ENCODE measurements around the gene DIAPH2.

The DIAPH2 gene

DNA sequence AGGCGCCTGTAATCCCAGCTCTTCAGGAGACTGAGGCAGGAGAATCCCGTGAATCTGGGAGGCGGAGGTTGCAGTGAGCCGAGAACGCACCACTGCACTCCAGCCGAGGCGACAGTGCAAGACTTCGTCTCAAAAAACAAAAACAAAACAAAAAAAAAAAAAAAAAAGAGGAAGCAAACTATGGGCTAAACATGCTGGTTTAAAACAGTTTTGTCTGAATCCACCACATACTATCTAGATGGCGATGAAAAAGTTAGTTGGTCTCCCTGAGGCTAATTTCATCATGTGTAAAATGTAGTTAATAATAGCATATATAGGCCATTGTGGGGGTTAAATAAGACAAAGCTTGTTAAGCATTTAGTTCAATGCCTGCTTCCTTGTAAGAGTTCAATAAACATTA is 650.2 kb downstream of the DIAPH2 start:
- H3K4me1 ChIP-seq (ENCODE audit: insufficient read depth, low read length): no peaks in the 10 kb centered on the region
- no peak overlapping the region for H2AFZ ChIP-seq (ENCODE audit: low read depth, low read length)
- H3K36me3 ChIP-seq (ENCODE audit: insufficient read depth, low read length): no peaks in the 10 kb centered on the region
- no peaks in the 10 kb centered on the region for H3K27me3 ChIP-seq (ENCODE audit: insufficient read depth, low read length)
- H3K4me3 ChIP-seq (ENCODE audit: low read length): no peak overlapping the region
- H3K9me3 ChIP-seq (ENCODE audit: low read length): no peaks in the 10 kb centered on the region

DNA sequence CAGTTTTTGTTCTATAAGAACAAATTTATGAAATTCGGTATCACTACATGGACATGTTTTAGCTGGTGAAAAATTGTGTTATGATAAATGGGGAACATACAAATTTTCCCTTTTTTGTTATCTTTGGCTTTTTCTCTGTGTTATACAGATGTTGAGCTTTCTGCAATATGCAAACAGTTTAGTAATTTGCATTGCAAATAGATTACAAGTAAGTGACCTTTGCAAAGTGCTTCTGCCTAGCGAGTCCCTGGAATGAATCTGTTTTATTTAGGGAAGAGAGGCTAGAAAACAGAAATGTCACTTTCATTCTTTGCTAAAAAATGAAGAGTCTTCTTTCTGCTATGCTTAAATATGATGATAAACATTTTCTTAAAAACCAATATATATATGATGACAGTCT is 660.1 kb downstream of the DIAPH2 start:
- no peak overlapping the region for H3K4me3 ChIP-seq (ENCODE audit: low read length)

DNA sequence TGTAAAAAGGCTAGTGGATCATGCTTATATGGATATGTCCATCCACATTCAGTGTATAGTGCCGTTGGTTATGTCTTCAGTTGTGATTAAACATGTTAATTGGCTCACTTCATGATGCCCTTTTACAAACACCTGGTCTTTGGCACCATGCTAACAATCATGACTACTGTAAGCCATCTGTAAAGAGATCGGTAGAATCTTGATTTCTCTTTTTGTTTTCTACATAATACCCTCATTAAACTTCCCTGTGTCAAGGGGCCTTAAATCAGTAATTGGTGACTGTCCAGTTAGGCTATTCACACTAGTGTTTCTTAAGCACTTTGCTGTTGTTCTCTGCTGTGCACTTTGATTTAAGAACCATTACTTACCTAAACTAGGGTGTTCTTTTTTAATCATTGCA is 674.3 kb downstream of the DIAPH2 start:
- Histone ChIP-seq H3K27me3 (ENCODE audit: insufficient read depth, low read length) (no peaks in the 10 kb centered on the region), H3K4me3 (ENCODE audit: low read length) (no peak overlapping the region), H2AFZ (ENCODE audit: low read depth, low read length) (no peak overlapping the region), H3K4me1 (ENCODE audit: insufficient read depth, low read length) (no peaks in the 10 kb centered on the region), H3K36me3 (ENCODE audit: insufficient read depth, low read length) (no peaks in the 10 kb centered on the region), H3K9me3 (ENCODE audit: low read length) (no peaks in the 10 kb centered on the region)

More for the DNA sequence above, 660.1 kb downstream of the DIAPH2 start:
- H3K9me3 ChIP-seq (ENCODE audit: low read length): no peaks in the 10 kb centered on the region
- H2AFZ ChIP-seq (ENCODE audit: low read depth, low read length): no peak overlapping the region
- peaks cover 9% of the 10 kb centered on the region for H3K4me1 ChIP-seq (ENCODE audit: insufficient read depth, low read length)
- H3K27me3 ChIP-seq (ENCODE audit: insufficient read depth, low read length): no peaks in the 10 kb centered on the region
- H3K36me3 ChIP-seq (ENCODE audit: insufficient read depth, low read length): no peaks in the 10 kb centered on the region

DNA sequence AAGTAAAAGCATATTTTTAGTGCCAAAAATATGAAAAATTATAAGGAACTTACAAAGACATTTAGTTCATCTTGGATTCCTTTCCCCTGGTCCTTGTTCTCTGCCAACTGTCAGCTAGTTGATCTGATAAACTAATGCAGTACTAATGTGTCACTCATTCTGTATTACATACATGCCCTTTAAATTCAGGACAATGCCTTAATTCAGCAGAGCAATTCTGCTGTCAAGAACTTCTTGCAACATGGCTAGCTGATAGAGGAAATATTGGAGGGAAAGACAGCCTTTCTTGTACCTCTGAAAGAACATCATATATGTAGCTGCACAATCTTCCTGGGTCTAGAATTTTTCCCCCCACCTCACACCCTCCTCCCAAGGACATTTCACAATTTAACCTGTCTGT is 679.2 kb downstream of the DIAPH2 start:
- H2AFZ ChIP-seq (ENCODE audit: low read depth, low read length): no peak overlapping the region
- no peaks in the 10 kb centered on the region for H3K36me3 ChIP-seq (ENCODE audit: insufficient read depth, low read length)
- H3K27me3 ChIP-seq (ENCODE audit: insufficient read depth, low read length): no peaks in the 10 kb centered on the region
- no peak overlapping the region for H3K4me3 ChIP-seq (ENCODE audit: low read length)
- H3K9me3 ChIP-seq (ENCODE audit: low read length): no peaks in the 10 kb centered on the region
- no peaks in the 10 kb centered on the region for H3K4me1 ChIP-seq (ENCODE audit: insufficient read depth, low read length)

DNA sequence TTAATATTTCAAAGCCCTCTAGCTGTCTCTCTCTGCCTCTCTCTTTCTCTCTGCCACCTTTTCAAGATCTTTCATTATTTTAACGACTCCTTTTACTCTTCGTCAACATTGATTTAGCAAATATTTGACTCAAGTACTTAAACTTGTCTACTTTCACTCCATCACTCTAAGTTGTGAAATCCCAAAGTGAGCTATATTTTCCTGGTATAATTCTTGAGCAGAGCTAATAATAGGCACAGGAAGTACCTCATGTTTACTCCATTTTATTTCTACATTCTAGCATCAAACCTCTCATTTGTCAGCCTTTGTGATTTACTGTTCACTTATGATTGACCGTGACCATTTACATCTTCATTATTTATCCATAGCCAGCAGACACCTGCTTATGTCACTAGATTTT is 681.6 kb downstream of the DIAPH2 start:
- Histone ChIP-seq H3K9me3 (ENCODE audit: low read length) (no peaks in the 10 kb centered on the region), H2AFZ (ENCODE audit: low read depth, low read length) (no peak overlapping the region), H3K36me3 (ENCODE audit: insufficient read depth, low read length) (no peaks in the 10 kb centered on the region), H3K27me3 (ENCODE audit: insufficient read depth, low read length) (no peaks in the 10 kb centered on the region), H3K4me3 (ENCODE audit: low read length) (no peak overlapping the region), H3K4me1 (ENCODE audit: insufficient read depth, low read length) (no peaks in the 10 kb centered on the region)

DNA sequence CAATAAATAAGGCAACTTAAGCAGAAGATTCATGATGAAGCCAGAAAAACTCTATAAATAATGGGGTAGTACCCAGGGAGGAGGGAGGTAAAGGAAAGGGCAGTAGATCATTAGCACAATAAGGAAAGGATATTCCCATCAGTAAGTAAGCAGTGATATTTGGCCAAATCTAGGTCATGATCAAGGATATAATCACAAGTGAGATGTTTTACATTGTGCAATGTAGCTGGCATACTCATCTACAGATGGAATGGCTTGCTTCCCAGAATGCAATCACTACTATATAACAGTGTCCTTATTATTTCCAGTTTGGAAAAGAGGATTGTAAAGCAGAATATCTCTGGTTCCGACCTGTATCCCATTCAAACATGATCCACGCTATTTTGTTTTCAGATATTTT is 682.5 kb downstream of the DIAPH2 start:
- Histone ChIP-seq H3K9me3 (ENCODE audit: low read length) (no peaks in the 10 kb centered on the region), H2AFZ (ENCODE audit: low read depth, low read length) (no peak overlapping the region), H3K36me3 (ENCODE audit: insufficient read depth, low read length) (no peaks in the 10 kb centered on the region), H3K4me1 (ENCODE audit: insufficient read depth, low read length) (no peaks in the 10 kb centered on the region), H3K27me3 (ENCODE audit: insufficient read depth, low read length) (no peaks in the 10 kb centered on the region), H3K4me3 (ENCODE audit: low read length) (no peak overlapping the region)

DNA sequence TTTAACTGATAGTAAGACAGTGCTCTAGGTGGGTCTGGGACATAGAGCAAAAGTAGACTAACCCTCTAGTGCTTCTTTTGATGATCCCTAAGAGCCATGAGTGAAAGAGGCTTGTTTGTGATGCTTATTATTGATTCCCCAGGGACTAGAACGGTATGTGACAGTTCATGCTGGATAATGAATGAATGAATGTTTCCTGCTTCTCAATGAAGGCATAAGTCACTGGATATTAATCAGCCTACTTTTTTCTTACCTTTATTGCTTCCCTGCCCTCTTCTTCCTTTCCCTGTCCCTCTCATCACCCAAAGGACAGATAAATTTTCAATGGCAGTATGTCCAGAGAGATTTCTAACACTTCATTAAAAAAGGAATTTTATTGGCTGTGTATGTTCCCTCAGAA is 685.3 kb downstream of the DIAPH2 start:
- H3K4me3 ChIP-seq (ENCODE audit: low read length): no peak overlapping the region

DNA sequence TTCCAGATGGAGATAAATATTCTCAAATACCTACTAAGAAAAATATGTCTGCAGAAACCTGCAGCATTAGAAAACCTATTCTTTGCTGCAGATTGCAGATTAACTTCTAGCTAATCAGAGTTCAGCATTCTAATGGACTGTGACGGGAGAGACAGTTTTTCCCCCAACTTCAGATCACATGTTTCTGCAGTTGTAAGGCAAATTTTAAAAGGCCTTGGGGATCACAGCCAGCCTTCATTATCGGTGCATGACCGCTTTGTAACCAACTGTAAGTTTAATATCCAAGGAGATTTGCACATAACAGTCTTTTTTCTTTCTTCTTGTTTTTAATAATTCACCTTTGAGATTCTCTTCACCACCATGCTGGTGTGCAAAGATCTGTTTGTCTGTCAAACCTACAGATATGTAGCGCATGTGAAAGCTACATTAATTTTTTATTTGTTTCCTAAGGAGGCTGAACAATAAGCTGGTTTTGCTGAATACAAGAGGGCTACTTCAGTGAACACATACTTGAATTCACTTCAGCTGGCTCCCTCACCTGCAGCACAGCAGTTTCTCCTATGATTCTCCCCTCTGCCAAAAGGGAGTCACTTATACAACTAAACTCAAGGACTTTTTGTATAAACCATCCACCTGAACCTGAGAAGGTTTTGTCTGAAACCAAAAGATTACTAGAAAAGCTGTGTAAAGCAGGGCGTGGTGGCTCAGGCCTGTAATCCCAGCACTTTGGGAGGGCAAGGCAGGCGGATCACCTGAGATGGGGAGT is 687.5 kb downstream of the DIAPH2 start:
- no peak overlapping the region for H2AFZ ChIP-seq (ENCODE audit: low read depth, low read length)
- H3K36me3 ChIP-seq (ENCODE audit: insufficient read depth, low read length): no peaks in the 10 kb centered on the region
- H3K4me3 ChIP-seq (ENCODE audit: low read length): no peak overlapping the region
- no peaks in the 10 kb centered on the region for H3K4me1 ChIP-seq (ENCODE audit: insufficient read depth, low read length)
- no peaks in the 10 kb centered on the region for H3K27me3 ChIP-seq (ENCODE audit: insufficient read depth, low read length)
- no peaks in the 10 kb centered on the region for H3K9me3 ChIP-seq (ENCODE audit: low read length)

More for the DNA sequence above, 685.3 kb downstream of the DIAPH2 start:
- no peaks in the 10 kb centered on the region for H3K9me3 ChIP-seq (ENCODE audit: low read length)
- H3K4me1 ChIP-seq (ENCODE audit: insufficient read depth, low read length): no peaks in the 10 kb centered on the region
- H3K27me3 ChIP-seq (ENCODE audit: insufficient read depth, low read length): no peaks in the 10 kb centered on the region
- no peaks in the 10 kb centered on the region for H3K36me3 ChIP-seq (ENCODE audit: insufficient read depth, low read length)
- no peak overlapping the region for H2AFZ ChIP-seq (ENCODE audit: low read depth, low read length)

DNA sequence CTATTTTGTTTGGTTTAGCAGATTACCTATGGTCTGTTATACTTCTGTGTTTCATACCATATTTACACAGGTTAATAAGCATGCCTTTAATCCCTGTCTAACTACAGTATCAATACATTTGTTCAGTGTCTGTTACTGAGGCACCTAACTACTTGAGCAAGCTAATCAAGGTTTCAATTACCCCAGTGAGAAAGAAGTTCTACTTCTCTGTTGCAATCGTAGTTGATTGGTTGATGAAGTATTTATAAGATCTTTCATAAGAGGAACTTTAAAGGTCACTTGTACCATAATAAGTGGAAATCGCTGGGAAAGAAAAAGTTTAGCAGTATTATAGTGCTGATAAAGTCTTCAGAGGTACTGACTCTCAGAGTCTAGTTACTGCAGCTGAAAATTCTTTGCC is 689.6 kb downstream of the DIAPH2 start:
- no peak overlapping the region for H3K4me3 ChIP-seq (ENCODE audit: low read length)
- no peak overlapping the region for H2AFZ ChIP-seq (ENCODE audit: low read depth, low read length)
- no peaks in the 10 kb centered on the region for H3K27me3 ChIP-seq (ENCODE audit: insufficient read depth, low read length)
- H3K36me3 ChIP-seq (ENCODE audit: insufficient read depth, low read length): no peaks in the 10 kb centered on the region
- H3K4me1 ChIP-seq (ENCODE audit: insufficient read depth, low read length): no peaks in the 10 kb centered on the region
- H3K9me3 ChIP-seq (ENCODE audit: low read length): no peaks in the 10 kb centered on the region

DNA sequence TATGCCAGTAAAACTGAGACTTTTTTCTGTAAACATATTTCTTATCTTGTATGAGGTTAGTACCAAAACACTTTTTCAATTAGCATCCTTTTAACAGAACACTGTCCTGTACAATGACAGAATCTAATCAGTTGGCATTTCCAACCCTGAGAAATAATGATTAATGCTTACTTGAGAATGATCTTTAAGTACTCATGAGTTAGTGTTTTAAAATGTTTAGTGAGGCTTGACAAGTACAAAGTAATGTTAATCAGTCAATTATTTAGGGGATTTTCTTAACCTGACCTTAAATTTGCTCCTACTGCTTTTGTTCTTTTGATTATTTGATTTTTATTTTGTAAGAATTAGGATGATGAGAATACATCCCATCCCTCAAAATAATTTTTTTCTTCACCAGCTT is 695.6 kb downstream of the DIAPH2 start:
- no peaks in the 10 kb centered on the region for H3K36me3 ChIP-seq (ENCODE audit: insufficient read depth, low read length)
- no peak overlapping the region for H3K4me3 ChIP-seq (ENCODE audit: low read length)
- H2AFZ ChIP-seq (ENCODE audit: low read depth, low read length): no peak overlapping the region
- H3K27me3 ChIP-seq (ENCODE audit: insufficient read depth, low read length): no peaks in the 10 kb centered on the region
- H3K9me3 ChIP-seq (ENCODE audit: low read length): no peaks in the 10 kb centered on the region
- no peaks in the 10 kb centered on the region for H3K4me1 ChIP-seq (ENCODE audit: insufficient read depth, low read length)

DNA sequence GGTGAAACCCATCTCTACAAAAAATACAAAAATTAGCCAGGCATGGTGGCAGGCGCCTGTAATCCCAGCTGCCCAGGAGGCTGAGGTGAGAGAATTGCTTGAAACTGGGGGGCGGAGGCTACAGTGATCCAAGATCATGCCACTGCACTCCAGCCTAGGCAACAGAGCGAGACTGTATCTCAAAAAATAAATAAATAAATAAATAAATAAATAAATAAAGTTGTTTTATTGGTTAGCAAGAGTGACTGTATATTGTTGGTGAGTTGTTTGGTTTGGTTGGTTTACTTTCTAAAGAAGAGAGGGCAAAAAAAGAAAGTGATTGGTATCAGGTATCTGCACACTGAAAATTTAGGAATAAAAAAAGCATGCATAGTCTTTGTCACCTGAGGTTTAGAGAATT is 700.0 kb downstream of the DIAPH2 start:
- Histone ChIP-seq H3K4me3 (ENCODE audit: low read length) (no peak overlapping the region), H2AFZ (ENCODE audit: low read depth, low read length) (no peak overlapping the region), H3K36me3 (ENCODE audit: insufficient read depth, low read length) (no peaks in the 10 kb centered on the region), H3K4me1 (ENCODE audit: insufficient read depth, low read length) (no peaks in the 10 kb centered on the region), H3K27me3 (ENCODE audit: insufficient read depth, low read length) (no peaks in the 10 kb centered on the region), H3K9me3 (ENCODE audit: low read length) (no peaks in the 10 kb centered on the region)

DNA sequence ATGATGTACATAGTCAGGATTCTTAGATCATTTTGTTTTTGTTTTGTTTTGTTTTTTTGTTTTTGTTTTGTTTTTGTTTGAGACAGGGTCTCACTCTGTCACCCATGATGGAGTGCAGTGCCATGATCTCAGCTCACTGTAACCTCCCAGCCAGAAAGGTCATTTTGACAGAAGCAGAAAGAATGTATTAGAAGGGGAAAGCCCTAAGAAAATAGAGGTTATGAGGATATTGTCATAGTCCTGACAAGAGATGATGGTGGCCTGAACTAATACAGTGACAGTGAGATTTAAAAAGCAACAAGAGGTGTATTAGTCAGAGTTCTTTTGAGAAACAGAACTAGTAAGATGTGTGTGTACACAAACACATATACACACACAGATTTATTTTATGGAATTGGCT is 702.4 kb downstream of the DIAPH2 start:
- Histone ChIP-seq H3K4me1 (ENCODE audit: insufficient read depth, low read length) (no peaks in the 10 kb centered on the region), H2AFZ (ENCODE audit: low read depth, low read length) (no peak overlapping the region), H3K4me3 (ENCODE audit: low read length) (no peak overlapping the region), H3K36me3 (ENCODE audit: insufficient read depth, low read length) (no peaks in the 10 kb centered on the region), H3K27me3 (ENCODE audit: insufficient read depth, low read length) (no peaks in the 10 kb centered on the region), H3K9me3 (ENCODE audit: low read length) (no peaks in the 10 kb centered on the region)

DNA sequence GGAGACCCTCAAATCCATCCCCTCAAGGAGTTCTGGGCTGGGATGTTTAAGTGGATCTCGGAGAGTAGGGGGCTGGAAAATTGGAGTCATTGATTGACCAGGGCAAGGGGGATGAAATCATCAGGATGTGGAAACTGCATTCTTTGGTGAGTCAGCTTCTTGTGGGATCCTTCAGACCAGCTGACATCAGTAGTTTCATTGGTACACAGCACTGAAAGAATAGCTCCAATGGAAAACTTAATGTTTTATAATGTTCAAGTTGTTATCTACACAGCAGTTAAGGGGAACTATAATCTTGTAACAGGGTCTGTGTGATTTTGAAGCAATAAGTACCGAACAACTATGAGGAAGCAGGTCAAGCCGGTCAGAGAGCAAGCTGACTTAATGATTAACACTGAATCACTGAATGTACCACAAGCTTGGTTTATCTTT is 705.1 kb downstream of the DIAPH2 start:
- Histone ChIP-seq H3K27me3 (ENCODE audit: insufficient read depth, low read length) (no peaks in the 10 kb centered on the region), H3K9me3 (ENCODE audit: low read length) (no peaks in the 10 kb centered on the region), H3K4me1 (ENCODE audit: insufficient read depth, low read length) (no peaks in the 10 kb centered on the region), H3K4me3 (ENCODE audit: low read length) (no peak overlapping the region), H2AFZ (ENCODE audit: low read depth, low read length) (no peak overlapping the region), H3K36me3 (ENCODE audit: insufficient read depth, low read length) (no peaks in the 10 kb centered on the region)

DNA sequence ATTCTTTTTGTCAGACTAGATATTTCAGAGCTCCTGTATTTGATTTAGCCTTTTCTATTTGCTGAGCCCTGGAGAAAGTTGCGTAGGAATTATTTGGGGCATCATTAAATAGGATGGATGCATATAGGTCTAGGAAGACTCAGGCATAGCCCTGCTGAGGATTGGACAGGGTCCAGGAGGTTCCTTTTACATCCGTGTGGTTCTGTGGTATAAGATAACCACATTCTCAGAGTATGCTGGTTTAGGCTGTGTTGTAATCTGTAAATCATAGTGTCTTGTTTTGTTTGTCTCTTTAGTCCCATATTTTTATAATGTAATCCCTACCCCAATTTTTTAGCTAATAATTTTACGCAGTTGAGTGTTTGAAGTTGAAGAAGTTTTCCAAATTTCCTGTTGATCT is 712.7 kb downstream of the DIAPH2 start:
- Histone ChIP-seq H3K9me3 (ENCODE audit: low read length) (no peaks in the 10 kb centered on the region), H3K4me1 (ENCODE audit: insufficient read depth, low read length) (no peaks in the 10 kb centered on the region), H3K4me3 (ENCODE audit: low read length) (no peak overlapping the region), H3K36me3 (ENCODE audit: insufficient read depth, low read length) (no peaks in the 10 kb centered on the region), H2AFZ (ENCODE audit: low read depth, low read length) (no peak overlapping the region), H3K27me3 (ENCODE audit: insufficient read depth, low read length) (no peaks in the 10 kb centered on the region)
